ENCODE data around the gene FHOD3. TPM values are rescaled to one million over a fixed set of nuclear protein-coding genes. Genes with fewer than 3 reads are reported as not detected.
A peak's percentile ranks its signal among the peaks of the same experiment; 100 is the strongest.

The FHOD3 gene
- polyA plus RNA-seq, 1 experiment = 41.1 TPM

GRCh38 chr18:36308711-36309435, 11.4 kb downstream of the FHOD3 start:
- no peak for DNase-seq (ENCODE audit: low read depth, low spot score)
- H3K4me3 ChIP-seq (ENCODE audit: low read depth, low read length) = peak overlapping the region; percentile 29; the same call in 1 of the 2 replicates
- ChIA-PET CTCF (interaction anchor here (0.9 to 1.1 kb wide), 3 partner anchors 264 to 449 kb away, joined by 3 to 4 read pairs (median 3); no protein-coding TSS in a partner anchor), POLR2A (interaction anchor here (1.3 to 1.7 kb wide), 4 partner anchors 11 to 25 kb away, joined by 3 to 6 read pairs (median 4); partner anchors contain the start of gene FHOD3)
- H3K27ac ChIP-seq (ENCODE audit: low read depth, low read length) = peak overlapping the region; percentile 93
- no peaks in the 10 kb centered on the region for H3K27me3 ChIP-seq (ENCODE audit: control insufficient read depth, insufficient read depth, low read length)
- TF ChIP-seq CTCF (IDR thresholded peaks at IDR 0.05; ENCODE audit: low read depth, low read length) = no peak
- H3K9me3 ChIP-seq (ENCODE audit: control insufficient read depth, insufficient read depth, low read length) = no peaks in the 10 kb centered on the region

- ChIA-PET CTCF (interaction anchor here (0.9 to 1.1 kb wide), 3 partner anchors 263 to 448 kb away, joined by 3 to 4 read pairs (median 3); no protein-coding TSS in a partner anchor), POLR2A (interaction anchor here (1.0 to 1.7 kb wide), 7 partner anchors 8 to 110 kb away, joined by 3 to 6 read pairs (median 4); partner anchors contain the start of gene FHOD3)
- Histone ChIP-seq H3K27me3 (ENCODE audit: control insufficient read depth, insufficient read depth, low read length) (no peaks in the 10 kb centered on the region), H3K4me3 (ENCODE audit: low read depth, low read length) (peak overlapping the region; percentile 29; the same call in 1 of the 2 replicates), H3K27ac (ENCODE audit: low read depth, low read length) (peak overlapping the region; percentile 93), H3K9me3 (ENCODE audit: control insufficient read depth, insufficient read depth, low read length) (no peaks in the 10 kb centered on the region)
- no peak for TF ChIP-seq CTCF (IDR thresholded peaks at IDR 0.05; ENCODE audit: low read depth, low read length)
- DNase-seq (ENCODE audit: low read depth, low spot score) = peak; percentile 91
Observed at GRCh38 chr18:36309436-36310391, 12.2 kb downstream of the FHOD3 start.

GRCh38 chr18:36311026-36311570, 13.6 kb downstream of the FHOD3 start:
- no peaks in the 10 kb centered on the region for H3K9me3 ChIP-seq (ENCODE audit: control insufficient read depth, insufficient read depth, low read length)
- no peak overlapping the region for H3K4me3 ChIP-seq (ENCODE audit: low read depth, low read length)
- no peaks in the 10 kb centered on the region for H3K27me3 ChIP-seq (ENCODE audit: control insufficient read depth, insufficient read depth, low read length)
- no peak overlapping the region for H3K27ac ChIP-seq (ENCODE audit: low read depth, low read length)
- CTCF ChIA-PET = interaction anchor here (0.9 kb wide), 1 partner anchor 27 kb away, joined by 3 read pairs; no protein-coding TSS in a partner anchor
- POLR2A ChIA-PET = no interaction called here
- no peak for TF ChIP-seq CTCF (IDR thresholded peaks at IDR 0.05; ENCODE audit: low read depth, low read length)
- DNase-seq (ENCODE audit: low read depth, low spot score) = no peak

- no peaks in the 10 kb centered on the region for H3K9me3 ChIP-seq (ENCODE audit: control insufficient read depth, insufficient read depth, low read length)
- no peak for DNase-seq (ENCODE audit: low read depth, low spot score)
- ChIA-PET CTCF (no interaction called here), POLR2A (no interaction called here)
- no peak overlapping the region for H3K4me3 ChIP-seq (ENCODE audit: low read depth, low read length)
- H3K27ac ChIP-seq (ENCODE audit: low read depth, low read length) = no peak overlapping the region
- no peak for TF ChIP-seq CTCF (IDR thresholded peaks at IDR 0.05; ENCODE audit: low read depth, low read length)
- H3K27me3 ChIP-seq (ENCODE audit: control insufficient read depth, insufficient read depth, low read length) = no peaks in the 10 kb centered on the region
Observed at GRCh38 chr18:36312806-36313395, 15.4 kb downstream of the FHOD3 start.

All from AG04450 (cell line).